ENCODE data around the gene TACR1.

GRCh38 chr2:75173740-75174139 lies 25.6 kb downstream of the TACR1 start:
- no peak for TF ChIP-seq POLR2A (IDR thresholded peaks at IDR 0.05)
- TF ChIP-seq, protein P1, sequence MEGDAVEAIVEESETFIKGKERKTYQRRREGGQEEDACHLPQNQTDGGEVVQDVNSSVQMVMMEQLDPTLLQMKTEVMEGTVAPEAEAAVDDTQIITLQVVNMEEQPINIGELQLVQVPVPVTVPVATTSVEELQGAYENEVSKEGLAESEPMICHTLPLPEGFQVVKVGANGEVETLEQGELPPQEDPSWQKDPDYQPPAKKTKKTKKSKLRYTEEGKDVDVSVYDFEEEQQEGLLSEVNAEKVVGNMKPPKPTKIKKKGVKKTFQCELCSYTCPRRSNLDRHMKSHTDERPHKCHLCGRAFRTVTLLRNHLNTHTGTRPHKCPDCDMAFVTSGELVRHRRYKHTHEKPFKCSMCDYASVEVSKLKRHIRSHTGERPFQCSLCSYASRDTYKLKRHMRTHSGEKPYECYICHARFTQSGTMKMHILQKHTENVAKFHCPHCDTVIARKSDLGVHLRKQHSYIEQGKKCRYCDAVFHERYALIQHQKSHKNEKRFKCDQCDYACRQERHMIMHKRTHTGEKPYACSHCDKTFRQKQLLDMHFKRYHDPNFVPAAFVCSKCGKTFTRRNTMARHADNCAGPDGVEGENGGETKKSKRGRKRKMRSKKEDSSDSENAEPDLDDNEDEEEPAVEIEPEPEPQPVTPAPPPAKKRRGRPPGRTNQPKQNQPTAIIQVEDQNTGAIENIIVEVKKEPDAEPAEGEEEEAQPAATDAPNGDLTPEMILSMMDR (IDR thresholded peaks at IDR 0.05), result no peak
- no peak for TF ChIP-seq POLR2AphosphoS5 (IDR thresholded peaks at IDR 0.05)

All from breast epithelium (tissue), 3 donors.